ENCODE data around the gene TSKU. TPM values are rescaled to one million over a fixed set of nuclear protein-coding genes. Genes with fewer than 3 reads are reported as not detected.

Gene TSKU
- polyA plus RNA-seq, 3 donors = not detected

DNA sequence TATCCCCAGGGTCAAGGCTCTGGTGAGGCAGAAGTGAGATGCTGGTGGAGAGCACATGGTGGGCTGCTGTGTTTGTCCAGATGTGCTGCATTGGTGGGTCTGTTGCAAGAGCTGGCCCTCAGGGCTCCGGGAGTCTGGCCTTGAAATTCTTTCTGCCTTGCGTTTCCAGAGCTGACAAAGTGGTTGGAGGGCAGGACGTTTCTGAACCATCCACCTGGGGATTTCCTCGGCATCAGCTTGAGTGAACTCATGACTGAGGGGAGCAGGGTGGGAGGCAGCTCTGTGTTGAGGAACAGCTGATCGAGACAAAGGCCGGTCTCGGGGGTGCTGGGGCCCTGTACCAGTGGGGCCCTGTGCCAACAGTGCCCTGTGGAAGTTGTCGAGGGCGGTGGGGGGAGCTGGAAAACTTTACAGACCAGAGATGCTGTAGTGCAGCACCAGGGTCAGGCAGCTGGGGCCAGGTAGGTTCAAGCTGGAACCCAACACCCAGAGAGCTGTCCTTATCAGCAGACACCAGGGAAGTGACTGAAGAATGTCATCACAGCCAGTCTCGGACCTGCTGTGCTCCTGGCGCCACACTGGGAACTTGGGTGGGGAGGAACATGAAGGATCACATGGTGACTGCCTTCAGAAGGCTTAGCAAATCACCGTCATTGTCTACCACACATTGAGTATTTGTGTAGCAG, 4.9 kb downstream of the TSKU start:
- peaks cover 9 to 20% of the 10 kb centered on the region in 2 donors for H3K4me1 ChIP-seq (ENCODE audit: control insufficient read depth in 1 of 2, insufficient read depth in 2 of 2, low read length in 2 of 2)
- Mint-ChIP-seq H3K9me3 (peaks cover 4 to 22% (median 6%) of the 10 kb centered on the region in 7 donors), H3K27me3 (ENCODE audit: low read depth in 3 of 3) (peaks cover 35 to 61% (median 58%) of the 10 kb centered on the region in 3 donors), H3K4me3 (no peak overlapping the region), H3K36me3 (peaks cover 0 to 7% of the 10 kb centered on the region in 2 donors), H3K4me1 (peaks cover 8% of the 10 kb centered on the region), H3K27ac (no peak overlapping the region)
- TF ChIP-seq, protein P1, sequence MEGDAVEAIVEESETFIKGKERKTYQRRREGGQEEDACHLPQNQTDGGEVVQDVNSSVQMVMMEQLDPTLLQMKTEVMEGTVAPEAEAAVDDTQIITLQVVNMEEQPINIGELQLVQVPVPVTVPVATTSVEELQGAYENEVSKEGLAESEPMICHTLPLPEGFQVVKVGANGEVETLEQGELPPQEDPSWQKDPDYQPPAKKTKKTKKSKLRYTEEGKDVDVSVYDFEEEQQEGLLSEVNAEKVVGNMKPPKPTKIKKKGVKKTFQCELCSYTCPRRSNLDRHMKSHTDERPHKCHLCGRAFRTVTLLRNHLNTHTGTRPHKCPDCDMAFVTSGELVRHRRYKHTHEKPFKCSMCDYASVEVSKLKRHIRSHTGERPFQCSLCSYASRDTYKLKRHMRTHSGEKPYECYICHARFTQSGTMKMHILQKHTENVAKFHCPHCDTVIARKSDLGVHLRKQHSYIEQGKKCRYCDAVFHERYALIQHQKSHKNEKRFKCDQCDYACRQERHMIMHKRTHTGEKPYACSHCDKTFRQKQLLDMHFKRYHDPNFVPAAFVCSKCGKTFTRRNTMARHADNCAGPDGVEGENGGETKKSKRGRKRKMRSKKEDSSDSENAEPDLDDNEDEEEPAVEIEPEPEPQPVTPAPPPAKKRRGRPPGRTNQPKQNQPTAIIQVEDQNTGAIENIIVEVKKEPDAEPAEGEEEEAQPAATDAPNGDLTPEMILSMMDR (IDR thresholded peaks at IDR 0.05) = no peak
- H3K79me2 ChIP-seq (ENCODE audit: insufficient read depth, low read length) = no peaks in the 10 kb centered on the region
- H3K27me3 ChIP-seq (ENCODE audit: control insufficient read depth in 2 of 2, insufficient read depth in 2 of 2, low read length in 2 of 2) = peaks cover 26 to 46% of the 10 kb centered on the region in 2 donors
- H3K4me3 ChIP-seq (replicated peaks in 1 of 3; ENCODE audit: low read depth in 2 of 3, low read length in 3 of 3) = no peak overlapping the region
- H3K9me3 ChIP-seq (replicated peaks in 1 of 2; ENCODE audit: control insufficient read depth in 1 of 2, insufficient read depth in 1 of 2, low read length in 2 of 2) = peaks cover 0 to 2% of the 10 kb centered on the region in 2 donors
- no peak for DNase-seq
- H2AFZ ChIP-seq (ENCODE audit: insufficient read depth, low read depth, low read length, poor library complexity, severe bottlenecking) = no peak overlapping the region
- H3K27ac ChIP-seq (ENCODE audit: low read depth in 1 of 2, low read length in 2 of 2) = no peak overlapping the region
- intact Hi-C loops (cut with micrococcal nuclease) = no loop called here
- 91% methylated on average over 8 of the region's 12 CpGs for WGBS (ENCODE audit: insufficient coverage)
- H3K4me2 ChIP-seq (replicated peaks; ENCODE audit: extremely low read depth, low read length, poor library complexity, severe bottlenecking) = no peak overlapping the region
- H3K9ac ChIP-seq (ENCODE audit: insufficient read depth, low read length, poor library complexity, severe bottlenecking) = no peak overlapping the region
- H3K36me3 ChIP-seq (replicated peaks in 1 of 2; ENCODE audit: control insufficient read depth in 1 of 2, insufficient read depth in 2 of 2, low read length in 2 of 2) = no peaks in the 10 kb centered on the region
- no peaks in the 10 kb centered on the region for H4K20me1 ChIP-seq (ENCODE audit: insufficient read depth, low read length)

DNA sequence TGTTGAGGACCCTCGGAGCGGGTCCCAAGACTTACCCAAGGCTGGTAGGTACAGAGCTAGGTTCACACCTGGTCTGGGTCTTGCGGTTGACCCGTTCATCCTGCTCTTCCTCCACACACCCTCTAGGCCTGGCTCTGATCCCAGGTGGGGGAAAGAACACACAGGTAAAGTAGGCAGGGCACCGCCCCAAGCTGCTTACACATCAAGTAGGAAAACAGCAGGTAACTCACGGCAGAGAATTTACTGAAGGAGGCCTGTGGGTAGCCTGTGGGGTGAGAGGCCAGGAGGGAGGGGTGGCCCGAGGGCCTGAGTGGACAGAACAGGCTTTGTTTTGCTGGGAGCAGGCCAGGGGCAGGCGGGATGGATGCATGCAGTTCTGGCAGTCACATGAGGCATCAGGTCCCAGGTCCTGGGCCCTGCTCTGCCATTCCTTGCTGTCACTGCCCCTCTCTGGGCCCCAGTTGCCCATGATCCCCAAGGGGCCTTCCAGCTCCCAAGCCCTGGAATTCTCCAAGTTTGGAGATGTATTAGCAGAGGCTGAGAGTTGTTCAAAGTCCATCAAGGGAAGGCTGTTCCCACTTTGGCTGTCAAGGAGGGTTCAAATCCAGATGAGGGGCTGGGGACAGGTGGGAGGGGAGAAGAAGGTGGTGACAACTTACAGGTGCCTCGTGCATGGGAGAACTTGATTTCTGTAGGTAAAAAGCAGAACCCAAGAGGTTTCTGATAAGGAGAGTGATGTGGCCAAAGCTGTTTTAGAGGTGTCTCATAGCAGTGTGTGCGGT, 5.7 kb downstream of the TSKU start:
- peaks cover 0 to 6% of the 10 kb centered on the region in 2 donors for H3K9me3 ChIP-seq (replicated peaks in 1 of 2; ENCODE audit: control insufficient read depth in 1 of 2, insufficient read depth in 1 of 2, low read length in 2 of 2)
- H3K4me1 ChIP-seq (ENCODE audit: control insufficient read depth in 1 of 2, insufficient read depth in 2 of 2, low read length in 2 of 2) = peaks cover 5 to 12% of the 10 kb centered on the region in 2 donors
- H3K4me3 ChIP-seq (replicated peaks in 1 of 3; ENCODE audit: low read depth in 2 of 3, low read length in 3 of 3) = no peak overlapping the region
- WGBS (ENCODE audit: insufficient coverage) = 93% methylated on average over 6 of the region's 10 CpGs
- Mint-ChIP-seq H3K9me3 (peaks cover 4 to 19% (median 6%) of the 10 kb centered on the region in 7 donors), H3K36me3 (peaks cover 0 to 7% of the 10 kb centered on the region in 2 donors), H3K27ac (no peak overlapping the region), H3K4me1 (peaks cover 6% of the 10 kb centered on the region), H3K4me3 (no peak overlapping the region), H3K27me3 (ENCODE audit: low read depth in 3 of 3) (peaks cover 33 to 54% (median 54%) of the 10 kb centered on the region in 3 donors)
- no peaks in the 10 kb centered on the region for H4K20me1 ChIP-seq (ENCODE audit: insufficient read depth, low read length)
- H2AFZ ChIP-seq (ENCODE audit: insufficient read depth, low read depth, low read length, poor library complexity, severe bottlenecking) = no peak overlapping the region
- no peak for DNase-seq
- H3K79me2 ChIP-seq (ENCODE audit: insufficient read depth, low read length) = no peaks in the 10 kb centered on the region
- H3K27ac ChIP-seq (ENCODE audit: low read depth in 1 of 2, low read length in 2 of 2) = no peak overlapping the region
- TF ChIP-seq, protein P1 (IDR thresholded peaks at IDR 0.05) = no peak
- H3K4me2 ChIP-seq (replicated peaks; ENCODE audit: extremely low read depth, low read length, poor library complexity, severe bottlenecking) = no peak overlapping the region
- H3K36me3 ChIP-seq (replicated peaks in 1 of 2; ENCODE audit: control insufficient read depth in 1 of 2, insufficient read depth in 2 of 2, low read length in 2 of 2) = no peaks in the 10 kb centered on the region
- peaks cover 21 to 41% of the 10 kb centered on the region in 2 donors for H3K27me3 ChIP-seq (ENCODE audit: control insufficient read depth in 2 of 2, insufficient read depth in 2 of 2, low read length in 2 of 2)
- intact Hi-C loops (cut with micrococcal nuclease) = no loop called here
- H3K9ac ChIP-seq (ENCODE audit: insufficient read depth, low read length, poor library complexity, severe bottlenecking) = no peak overlapping the region

All from CD14-positive monocyte (primary cell).